Measurements from ENCODE around the gene GRM1.

GRM1 gene

GRCh38 chr6:146397638-146398037 lies 368.8 kb downstream of the GRM1 start:
- no peak for TF ChIP-seq TOX (CRISPR knock-in tag; IDR thresholded peaks at IDR 0.05; ENCODE audit: borderline replicate concordance)
- TF ChIP-seq ESRRG (CRISPR knock-in tag; IDR thresholded peaks at IDR 0.05), result no peak
- no peak for TF ChIP-seq TCF4 (CRISPR knock-in tag; IDR thresholded peaks at IDR 0.05; ENCODE audit: borderline replicate concordance)
- no peak for TF ChIP-seq POU6F1 (CRISPR knock-in tag; IDR thresholded peaks at IDR 0.05; ENCODE audit: borderline replicate concordance, low read depth)
- no peak for TF ChIP-seq PPARA (CRISPR knock-in tag; IDR thresholded peaks at IDR 0.05; ENCODE audit: borderline replicate concordance)
- TF ChIP-seq BACH2 (CRISPR knock-in tag; IDR thresholded peaks at IDR 0.05; ENCODE audit: borderline replicate concordance), result no peak
- no peak for TF ChIP-seq CREB5 (CRISPR knock-in tag; IDR thresholded peaks at IDR 0.05; ENCODE audit: low read depth)
- no peak for TF ChIP-seq ZNF70 (CRISPR knock-in tag; IDR thresholded peaks at IDR 0.05)
- TF ChIP-seq CSRNP3 (CRISPR knock-in tag; IDR thresholded peaks at IDR 0.05), result no peak
- TF ChIP-seq ZFP30 (CRISPR knock-in tag; IDR thresholded peaks at IDR 0.05), result no peak
- no peak for ATAC-seq

- TF ChIP-seq CREB5 (CRISPR knock-in tag; IDR thresholded peaks at IDR 0.05; ENCODE audit: low read depth), result no peak
- no peak for ATAC-seq
Observed at GRCh38 chr6:146402476-146402875, 373.6 kb downstream of the GRM1 start.

- TF ChIP-seq CREB5 (CRISPR knock-in tag; IDR thresholded peaks at IDR 0.05; ENCODE audit: low read depth) (no peak), BACH2 (CRISPR knock-in tag; IDR thresholded peaks at IDR 0.05; ENCODE audit: borderline replicate concordance) (no peak), ZNF70 (CRISPR knock-in tag; IDR thresholded peaks at IDR 0.05) (no peak), GLIS3 (CRISPR knock-in tag; IDR thresholded peaks at IDR 0.05) (no peak), RARB (CRISPR knock-in tag; IDR thresholded peaks at IDR 0.05) (no peak), ARNTL (CRISPR knock-in tag; IDR thresholded peaks at IDR 0.05; ENCODE audit: borderline replicate concordance, low read depth) (no peak), ZNF8 (CRISPR knock-in tag; IDR thresholded peaks at IDR 0.05) (no peak), ISL1 (CRISPR knock-in tag; IDR thresholded peaks at IDR 0.05) (no peak), POU6F1 (CRISPR knock-in tag; IDR thresholded peaks at IDR 0.05; ENCODE audit: borderline replicate concordance, low read depth) (no peak), SNAI2 (CRISPR knock-in tag; IDR thresholded peaks at IDR 0.05) (no peak), CSDC2 (CRISPR knock-in tag; IDR thresholded peaks at IDR 0.05) (no peak), OSR1 (CRISPR knock-in tag; IDR thresholded peaks at IDR 0.05) (no peak), TSHZ2 (CRISPR knock-in tag; IDR thresholded peaks at IDR 0.05) (no peak), CSRNP3 (CRISPR knock-in tag; IDR thresholded peaks at IDR 0.05) (no peak), ZC3H10 (CRISPR knock-in tag; IDR thresholded peaks at IDR 0.05) (no peak), ZFP3 (CRISPR knock-in tag; IDR thresholded peaks at IDR 0.05) (no peak), PATZ1 (CRISPR knock-in tag; IDR thresholded peaks at IDR 0.05; ENCODE audit: borderline replicate concordance) (no peak), ZFP30 (CRISPR knock-in tag; IDR thresholded peaks at IDR 0.05) (no peak), TOX (CRISPR knock-in tag; IDR thresholded peaks at IDR 0.05; ENCODE audit: borderline replicate concordance) (no peak)
- no peak for ATAC-seq
Observed at GRCh38 chr6:146408583-146408982, 379.7 kb downstream of the GRM1 start.

All from SK-N-SH treated with all-trans-retinoic acid at 6 μM for 48 hours (cell line).